OCI-LY3 (cell line): ENCODE results near the gene CYP27B1.

Experiments
- CTCF ChIP-seq: fragments of 200-600, 300-600 bp; sonication (generic); IDR thresholded peaks from 2 replicates; pipeline ENCODE4 v1.5.1; 2014; ENCODE audit warnings: antibody characterized with exemption, low read length, low read depth
- EZH2phosphoT487 ChIP-seq: fragments of 200-600 bp; shearing (Covaris generic); IDR thresholded peaks from 2 replicates; pipeline ENCODE4 v1.6.1; 2018; ENCODE audit warnings: antibody characterized with exemption, mixed run types, low read depth

- no peak for TF ChIP-seq CTCF
- TF ChIP-seq EZH2phosphoT487: no peak
Observed at GRCh38 chr12:57770734-57771133, 3.9 kb upstream of the CYP27B1 start.
